Endothelial cell of umbilical vein (primary cell): ENCODE measurements around the gene PBXIP1. TPM values are rescaled to one million over a fixed set of nuclear protein-coding genes. Genes with fewer than 3 reads are reported as not detected.

Source experiments
- BruUV-seq: library from RNA; stranded (reverse); fragments of 400-500 nt; replicated peaks from 2 replicates; lab custom pipeline; 2021; lab: Mats Ljungman, UMichigan
- CTCF ChIA-PET: fragments of 300-600, 350-600 bp; sonication (Branson Sonifier 250); formaldehyde crosslinking; loops from one replicate; lab custom pipeline; 2021; ENCODE audit warnings: antibody characterized with exemption, inconsistent platforms; lab: Charles Lee
- POLR2A ChIA-PET: fragments of 300-600, 350-600 bp; sonication (Branson Sonifier 250); formaldehyde crosslinking; loops from one replicate; lab custom pipeline; 2021; ENCODE audit warnings: antibody characterized with exemption, inconsistent platforms; lab: Charles Lee
- DNase-seq: peaks from one replicate; pipeline ENCODE4 v3.0.0-alpha.2; 2011; ENCODE audit warnings: low read depth, low spot score
- FAIRE-seq: peaks from 2 replicates; lab custom pipeline; 2011; peaks lifted over from hg19 to GRCh38; lab: Jason Lieb, UNC
- H2AFZ ChIP-seq: 2 replicates; pipeline ENCODE4 v1.6.0; 2012; ENCODE audit warnings: low read depth, low read length, control low read depth, inconsistent platforms
- H3K27ac ChIP-seq: 2 replicates; pipeline ENCODE4 v1.5.1; 2011; ENCODE audit warnings: low read depth, mild to moderate bottlenecking, control low read depth, low read length, moderate library complexity; ENCODE audit not compliant: insufficient read depth
- H3K27me3 ChIP-seq, 2 experiments: 2 replicates each; pipeline versions ENCODE4 v1.6.0 to v1.6.1; 2011; ENCODE audit warnings: low read length in 2 of 2, mixed read lengths in 1 of 2; ENCODE audit not compliant: control insufficient read depth in 2 of 2, insufficient read depth in 2 of 2
- H3K36me3 ChIP-seq, 2 experiments: 2 replicates in 1 of 2; 3 replicates in 1 of 2; pipeline ENCODE4 v1.5.1; 2011; ENCODE audit warnings: low read length in 2 of 2, mild to moderate bottlenecking in 1 of 2, moderate library complexity in 1 of 2; ENCODE audit not compliant: control insufficient read depth in 2 of 2, insufficient read depth in 2 of 2; ENCODE audit errors: extremely low read depth in 1 of 2
- H3K4me1 ChIP-seq: 3 replicates; pipeline ENCODE4 v1.5.1; 2011; ENCODE audit warnings: mild to moderate bottlenecking, low read length; ENCODE audit not compliant: control insufficient read depth, insufficient read depth; ENCODE audit errors: extremely low read depth
- H3K4me2 ChIP-seq: 2 replicates; pipeline ENCODE4 v1.6.1; 2011; ENCODE audit warnings: low read length, control low read depth, mixed read lengths; ENCODE audit not compliant: insufficient read depth
- H3K4me3 ChIP-seq, 3 experiments: fragments of 200-600 bp in 1 of 3; sonication (generic), shearing (Covaris generic) in 1 of 3; replicated peaks in 1 of 3; 2 replicates each; pipeline ENCODE4 v1.5.1; 2011 to 2016; ENCODE audit warnings: control low read depth in 3 of 3, low read length in 3 of 3, mild to moderate bottlenecking in 2 of 3, inconsistent platforms in 1 of 3, low read depth in 1 of 3, moderate library complexity in 1 of 3; ENCODE audit not compliant: insufficient read depth in 1 of 3
- H3K79me2 ChIP-seq: 2 replicates; pipeline ENCODE4 v1.6.0; 2012; ENCODE audit warnings: low read length, inconsistent platforms; ENCODE audit not compliant: control insufficient read depth, insufficient read depth
- H3K9ac ChIP-seq: replicated peaks from 2 replicates; pipeline ENCODE3; 2011; ENCODE audit warnings: low read length, control low read depth; ENCODE audit not compliant: insufficient read depth; ENCODE audit errors: extremely low read depth
- H3K9me1 ChIP-seq: replicated peaks from 3 replicates; pipeline ENCODE4 v1.6.0; 2011; ENCODE audit warnings: mild to moderate bottlenecking, low read length; ENCODE audit not compliant: control insufficient read depth, insufficient read depth; ENCODE audit errors: extremely low read depth
- H3K9me3 ChIP-seq: replicated peaks from 2 replicates; pipeline ENCODE4 v1.5.1; 2012; ENCODE audit warnings: low read length, inconsistent platforms; ENCODE audit not compliant: control insufficient read depth, insufficient read depth
- H4K20me1 ChIP-seq: replicated peaks from 2 replicates; pipeline ENCODE3; 2011; ENCODE audit warnings: mild to moderate bottlenecking, low read length; ENCODE audit not compliant: control insufficient read depth, insufficient read depth; ENCODE audit errors: extremely low read depth
- EZH2 ChIP-seq: IDR thresholded peaks from 2 replicates; pipeline ENCODE4 v1.6.1; 2012; ENCODE audit warnings: borderline replicate concordance, low read depth, mild to moderate bottlenecking, moderate library complexity, low read length, inconsistent platforms; ENCODE audit not compliant: severe bottlenecking
- GATA2 ChIP-seq: IDR thresholded peaks from 2 replicates; pipeline ENCODE4 v1.7.0; 2011; ENCODE audit warnings: low read depth, mild to moderate bottlenecking, moderate library complexity, mixed read lengths, low read length; ENCODE audit not compliant: insufficient read length, insufficient read depth
- MYC ChIP-seq: IDR thresholded peaks from one replicate; pipeline ENCODE4 v1.6.1; 2011; ENCODE audit warnings: mild to moderate bottlenecking, low read depth, low read length
- POLR2AphosphoS5 ChIP-seq: IDR thresholded peaks from 2 replicates; pipeline ENCODE4 v1.6.1; 2012; ENCODE audit warnings: low read depth, mild to moderate bottlenecking, control low read depth, low read length, moderate library complexity; ENCODE audit not compliant: insufficient read depth
- dilution Hi-C: fragments of 300-500 bp; cut with MboI; formaldehyde crosslinking; loops from one replicate; pipeline ENCODE4 v1.15.0; 2019; ENCODE audit warnings: low sequenced_read_pairs; ENCODE audit not compliant: extremely low pct_ligation_motif_present
- intact Hi-C: fragments of 100-400 bp; cut with micrococcal nuclease; formaldehyde crosslinking; loops from one replicate; pipeline ENCODE4 v1.10.0; 2022
- polyA plus RNA-seq, 4 experiments: library from polyadenylated mRNA; depleted of rRNA in 3 of 4; stranded (reverse) in 3 of 4; unstranded in 1 of 4; fragments of >200 nt; gene quantifications; 2 replicates each; pipeline versions ENCODE4 v1.2.1 to v1.2.3, GENCODE V29; 2011 to 2012; ENCODE audit warnings: missing spikeins in 1 of 4
- total RNA-seq: library from RNA; stranded (reverse); gene quantifications from 2 replicates; pipeline ENCODE4 v1.2.3, GENCODE V29; 2021
- TF ChIP-seq, protein P1 (sequence below), 2 donors: IDR thresholded peaks; 1 replicate in 1 of 2; 2 replicates in 1 of 2; pipeline ENCODE4 v1.5.1; 2011; ENCODE audit warnings: low read length in 2 of 2, mild to moderate bottlenecking in 2 of 2, moderate library complexity in 2 of 2, control low read depth in 1 of 2, inconsistent platforms in 1 of 2, low read depth in 1 of 2; ENCODE audit not compliant: insufficient read depth in 1 of 2; ENCODE audit errors: extremely low read depth in 1 of 2

Gene PBXIP1
- total and polyA plus RNA-seq, 2 donors (not counting 3 experiments of a cell fraction or from before 2014, with no cell fraction given), result 49.4 to 54.7 TPM

DNA sequence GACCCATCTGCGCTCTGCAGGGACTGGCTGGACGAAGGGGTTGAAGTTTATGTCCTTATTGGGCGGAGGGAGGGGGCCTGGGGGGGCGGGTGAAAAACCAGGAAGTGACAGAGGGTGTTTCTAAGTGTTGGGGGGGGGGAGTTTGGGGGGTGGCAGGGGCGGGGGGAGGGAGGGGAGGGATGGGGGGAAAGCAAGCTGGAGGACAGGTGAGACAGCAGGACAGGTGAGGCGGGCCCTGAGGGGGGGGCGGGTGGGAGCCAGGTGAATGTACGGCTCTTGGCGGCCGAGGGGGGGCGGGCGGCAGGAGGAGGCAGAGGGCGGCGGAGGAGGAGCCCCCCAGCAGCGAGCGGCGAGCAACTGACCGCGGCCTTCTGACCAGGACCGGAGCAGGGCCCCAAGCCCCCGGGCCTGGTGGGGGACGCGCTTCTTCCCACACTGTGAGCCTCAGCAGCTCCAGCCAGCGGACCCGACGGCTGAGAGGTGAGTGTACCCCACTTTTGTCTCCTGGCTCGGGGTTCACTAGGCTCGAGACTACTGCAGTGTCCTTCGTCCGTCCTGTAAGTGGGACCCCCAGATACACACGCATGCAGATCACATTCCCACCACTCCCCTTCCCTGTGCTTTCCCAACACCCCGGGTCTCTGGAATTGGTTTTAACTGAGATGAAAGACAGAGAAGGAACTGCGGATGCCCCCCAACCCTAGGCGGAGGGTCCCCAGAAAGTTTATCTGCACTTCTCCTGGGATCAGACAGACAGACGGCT lies 46.7 kb upstream of the PBXIP1 start, which contains the start of gene ZBTB7B:
Gene ZBTB7B (plus strand): TSS at position 339 of the 763 bp plus-strand sequence. CDS start 11,859 bp downstream, outside the sequence.
- H3K9me3 ChIP-seq, result no peaks in the 10 kb centered on the region
- H3K4me1 ChIP-seq, result peaks cover 25% of the 10 kb centered on the region
- H3K27ac ChIP-seq, result peak within 1 kb of the TSS; percentile 63
- CTCF ChIA-PET, result interaction anchor here (1.0 to 6.5 kb wide), 5 partner anchors 9 to 82 kb away, joined by 3 to 87 read pairs (median 4); partner anchors contain the start of genes LENEP, PYGO2 and SHC1
- no peaks in the 10 kb centered on the region for H3K9me1 ChIP-seq
- H3K9ac ChIP-seq, result peak within 1 kb of the TSS; percentile 69
- DNase-seq (peak; percentile 54), FAIRE-seq (peak; percentile 48)
- no TSS peak for BruUV-seq
- intact Hi-C loops, result loop anchor here (1.0 to 5.0 kb wide), 8 partner anchors 15 to 445 kb away; partner anchors contain the start of genes ADAM15, PBXIP1 and UBE2Q1
- H4K20me1 ChIP-seq, result no peaks in the 10 kb centered on the region
- peak within 1 kb of the TSS; percentile 87 for H3K4me2 ChIP-seq
- peaks cover 16% of the 10 kb centered on the region for H3K79me2 ChIP-seq
- no peak for TF ChIP-seq EZH2
- dilution Hi-C loops, result no loop called here
- peak within 1 kb of the TSS; percentile 57 to 94 (median 65) for H3K4me3 ChIP-seq
- no peaks in the 10 kb centered on the region for H3K27me3 ChIP-seq
- POLR2A ChIA-PET, result no interaction called here
- H2AFZ ChIP-seq, result peak within 1 kb of the TSS; percentile 93
- H3K36me3 ChIP-seq, result no peaks in the 10 kb centered on the region

DNA sequence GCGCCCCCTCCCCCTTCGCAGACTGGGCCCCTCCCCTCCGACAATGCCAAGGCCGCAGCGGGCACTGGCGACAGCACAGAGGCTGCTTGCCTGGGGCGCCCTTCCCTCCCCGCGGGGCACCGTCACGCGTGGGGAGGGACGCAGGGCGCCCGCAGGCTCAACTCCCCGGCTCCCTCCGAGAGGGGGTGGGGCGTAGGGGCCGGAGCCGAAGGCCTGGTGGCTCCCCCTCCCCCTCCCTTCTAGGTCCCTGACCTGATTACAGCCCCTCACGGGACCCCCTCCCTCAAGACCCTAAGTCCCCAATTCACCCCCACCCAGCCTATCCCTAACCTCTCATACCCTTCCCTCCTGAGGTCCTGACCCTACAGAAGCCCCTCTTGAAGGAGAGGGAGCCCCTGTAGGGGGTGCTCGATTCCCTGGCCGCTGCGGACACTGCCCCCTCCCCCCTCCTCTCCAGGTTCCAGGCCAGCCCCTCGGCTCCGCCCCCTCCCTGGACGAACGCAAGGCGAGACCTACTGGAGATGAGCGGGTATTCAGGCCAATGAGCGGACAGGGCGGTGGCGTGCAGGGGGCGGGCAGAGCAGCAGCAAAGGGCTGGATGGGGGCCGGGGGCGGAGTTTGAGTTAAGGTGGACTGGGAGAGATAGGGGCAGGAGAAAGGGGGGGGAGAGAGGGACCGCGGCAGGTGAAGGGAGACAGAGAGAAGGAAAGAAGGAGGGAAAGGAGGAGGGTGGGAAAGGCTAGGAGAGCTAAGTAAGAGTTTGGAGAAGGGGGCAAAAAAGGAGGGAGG lies 46.0 kb upstream of the PBXIP1 start:
- Histone ChIP-seq H3K27me3 (no peaks in the 10 kb centered on the region), H3K36me3 (no peaks in the 10 kb centered on the region), H3K9me1 (no peaks in the 10 kb centered on the region), H3K4me2 (peak overlapping the region; percentile 87), H4K20me1 (no peaks in the 10 kb centered on the region), H3K27ac (peak overlapping the region; percentile 26), H3K9ac (peak overlapping the region; percentile 40), H2AFZ (peak overlapping the region; percentile 93), H3K4me3 (peak overlapping the region; percentile 57 to 94 (median 61)), H3K9me3 (no peaks in the 10 kb centered on the region), H3K79me2 (peaks cover 16% of the 10 kb centered on the region), H3K4me1 (peaks cover 25% of the 10 kb centered on the region)
- intact Hi-C loops (loop anchor here (1.0 to 5.0 kb wide), 9 partner anchors 15 to 445 kb away; partner anchors contain the start of genes ADAM15, PBXIP1 and UBE2Q1), dilution Hi-C loops (no loop called here)
- ChIA-PET CTCF (interaction anchor here (3.1 to 6.5 kb wide), 4 partner anchors 13 to 65 kb away, joined by 12 to 87 read pairs (median 47); partner anchors contain the start of genes ADAM15, CKS1B, PMVK and SHC1), POLR2A (interaction anchor here (1.0 kb wide), 1 partner anchor 29 kb away, joined by 3 read pairs; no protein-coding TSS in a partner anchor)
- no TSS peak for BruUV-seq
- TF ChIP-seq, protein P1, sequence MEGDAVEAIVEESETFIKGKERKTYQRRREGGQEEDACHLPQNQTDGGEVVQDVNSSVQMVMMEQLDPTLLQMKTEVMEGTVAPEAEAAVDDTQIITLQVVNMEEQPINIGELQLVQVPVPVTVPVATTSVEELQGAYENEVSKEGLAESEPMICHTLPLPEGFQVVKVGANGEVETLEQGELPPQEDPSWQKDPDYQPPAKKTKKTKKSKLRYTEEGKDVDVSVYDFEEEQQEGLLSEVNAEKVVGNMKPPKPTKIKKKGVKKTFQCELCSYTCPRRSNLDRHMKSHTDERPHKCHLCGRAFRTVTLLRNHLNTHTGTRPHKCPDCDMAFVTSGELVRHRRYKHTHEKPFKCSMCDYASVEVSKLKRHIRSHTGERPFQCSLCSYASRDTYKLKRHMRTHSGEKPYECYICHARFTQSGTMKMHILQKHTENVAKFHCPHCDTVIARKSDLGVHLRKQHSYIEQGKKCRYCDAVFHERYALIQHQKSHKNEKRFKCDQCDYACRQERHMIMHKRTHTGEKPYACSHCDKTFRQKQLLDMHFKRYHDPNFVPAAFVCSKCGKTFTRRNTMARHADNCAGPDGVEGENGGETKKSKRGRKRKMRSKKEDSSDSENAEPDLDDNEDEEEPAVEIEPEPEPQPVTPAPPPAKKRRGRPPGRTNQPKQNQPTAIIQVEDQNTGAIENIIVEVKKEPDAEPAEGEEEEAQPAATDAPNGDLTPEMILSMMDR (IDR thresholded peaks at IDR 0.05; ENCODE audit: extremely low read depth in 1 of 2, insufficient read depth in 1 of 2, low read depth in 1 of 2, low read length in 2 of 2), result peak; percentile 12 to 63
- TF ChIP-seq POLR2AphosphoS5 (no peak), MYC (no peak), GATA2 (no peak)
- peak; percentile 99 for DNase-seq
- FAIRE-seq, result peak; percentile 99
